TTC549 (cell line): Measurements from ENCODE around the gene TRAPPC3L.

Source experiments
- FAIRE-seq: peaks from 2 replicates; lab custom pipeline; 2012; peaks lifted over from hg19 to GRCh38; lab: Jason Lieb, UNC

Gene TRAPPC3L

DNA sequence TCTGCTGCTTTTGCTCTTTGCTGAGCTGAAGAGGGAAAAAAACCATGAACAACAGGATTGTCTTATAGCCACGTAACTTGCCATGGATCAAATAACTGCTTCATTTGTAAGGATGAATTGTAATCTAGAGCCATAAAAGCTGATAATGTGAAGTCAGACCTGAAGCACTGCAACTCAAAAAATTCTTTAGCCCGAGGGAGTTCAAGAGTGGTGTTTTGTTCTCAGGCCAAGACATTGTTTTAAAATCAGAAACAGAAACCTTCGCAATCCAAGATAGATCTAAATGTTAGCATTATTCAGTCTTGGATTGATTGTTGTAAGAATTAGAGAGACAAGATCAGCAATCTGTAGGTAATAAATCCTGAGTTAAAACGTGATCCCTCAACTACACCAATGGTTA lies at the start of gene TRAPPC3L:
Gene TRAPPC3L, minus strand, starts transcription at position 34 of the 400 bp plus-strand sequence. CDS start 170 bp downstream, outside the sequence.
- no peak for FAIRE-seq

GRCh38 chr6:116595247-116595646 lies 49.8 kb upstream of the TRAPPC3L start:
- FAIRE-seq: no peak

DNA sequence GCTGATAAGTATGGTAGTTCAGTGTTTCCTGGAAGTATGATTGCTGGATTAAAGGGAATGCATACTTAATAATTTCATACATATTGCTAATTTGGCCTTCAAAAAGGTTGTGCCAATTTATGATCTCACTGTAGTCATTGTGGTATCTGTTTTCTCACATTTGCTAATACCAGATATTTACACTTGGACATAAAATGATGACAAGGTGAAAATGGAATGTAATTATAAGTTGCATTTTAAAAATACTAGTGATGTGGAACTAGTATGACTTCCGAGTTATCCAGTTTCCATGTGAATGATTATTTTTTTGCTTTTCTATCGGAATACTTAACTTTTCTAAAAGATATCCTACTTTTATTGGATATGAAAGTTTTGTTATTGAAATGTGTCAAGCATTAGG lies 41.3 kb upstream of the TRAPPC3L start:
- FAIRE-seq: no peak

DNA sequence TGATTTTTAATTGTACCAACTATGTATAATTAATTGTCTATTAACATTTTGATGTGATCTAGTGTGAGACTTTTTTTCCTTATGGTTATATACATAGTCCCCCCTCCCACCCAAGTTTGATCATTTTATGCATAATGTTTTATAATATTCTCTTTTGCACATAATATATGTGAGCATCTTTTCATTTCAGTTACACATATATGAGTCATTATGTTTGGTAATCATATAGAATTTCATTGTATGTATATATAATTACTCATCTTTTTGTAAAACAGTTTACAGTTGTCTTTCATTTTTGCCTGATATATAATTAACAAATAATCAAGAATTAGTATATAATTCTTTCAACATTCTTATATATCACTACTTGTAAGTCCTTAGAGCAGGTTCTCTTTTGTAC lies 40.8 kb upstream of the TRAPPC3L start:
- FAIRE-seq: no peak

- no peak for FAIRE-seq
These were observed 34.7 kb upstream of the TRAPPC3L start for GRCh38 chr6:116580198-116580597.

- FAIRE-seq: no peak
These were observed 33.7 kb upstream of the TRAPPC3L start for GRCh38 chr6:116579143-116579542.

GRCh38 chr6:116578335-116578734 lies 32.9 kb upstream of the TRAPPC3L start:
- no peak for FAIRE-seq

DNA sequence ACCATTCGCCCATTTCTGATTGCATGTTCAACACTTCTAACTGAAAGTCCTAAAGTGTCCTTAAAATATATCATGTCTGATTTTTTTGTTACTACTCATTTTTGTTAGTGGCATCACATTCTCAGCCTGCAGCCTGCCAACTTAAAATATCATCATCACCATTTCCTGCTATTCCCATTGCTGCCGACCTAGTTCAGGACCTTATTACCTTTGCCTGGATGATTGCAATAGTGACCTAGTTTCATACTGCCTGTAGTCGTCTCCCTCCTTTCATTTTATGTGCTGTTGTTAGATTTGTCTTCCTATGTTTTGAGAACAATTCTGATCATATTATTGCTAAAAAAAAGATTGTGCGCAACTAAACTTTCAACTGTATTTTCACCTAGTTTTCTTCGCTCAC lies 32.0 kb upstream of the TRAPPC3L start:
- FAIRE-seq: no peak

GRCh38 chr6:116575227-116575626 lies 29.7 kb upstream of the TRAPPC3L start:
- FAIRE-seq: no peak

DNA sequence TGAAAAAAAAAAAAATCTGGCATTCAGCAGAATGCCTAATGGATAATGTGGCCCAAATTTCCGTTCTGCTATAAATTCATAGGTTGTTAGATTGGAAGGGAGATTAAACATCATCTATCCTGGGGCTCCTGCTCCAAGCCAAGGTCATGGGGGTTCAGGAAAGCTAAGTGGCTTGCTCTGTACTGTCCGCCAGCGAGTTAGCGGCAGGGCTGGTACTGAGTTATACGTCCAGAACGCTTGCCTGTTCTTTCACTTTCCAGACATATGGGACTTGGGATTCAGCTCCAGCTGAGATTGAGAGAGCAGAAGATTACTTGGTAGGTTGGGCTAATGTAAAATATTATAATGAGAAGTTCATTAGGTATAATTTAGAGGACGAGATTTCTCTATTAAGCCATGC lies 26.7 kb upstream of the TRAPPC3L start:
- FAIRE-seq: no peak

GRCh38 chr6:116571683-116572000 lies 26.2 kb upstream of the TRAPPC3L start:
- FAIRE-seq: no peak

GRCh38 chr6:116570856-116571682 lies 25.6 kb upstream of the TRAPPC3L start, which contains the start of gene RWDD1:
Gene RWDD1, plus strand, starts transcription at chr6:116571504. Its CDS starts 79 bp downstream, at chr6:116571583.
- FAIRE-seq: peak; percentile 65

DNA sequence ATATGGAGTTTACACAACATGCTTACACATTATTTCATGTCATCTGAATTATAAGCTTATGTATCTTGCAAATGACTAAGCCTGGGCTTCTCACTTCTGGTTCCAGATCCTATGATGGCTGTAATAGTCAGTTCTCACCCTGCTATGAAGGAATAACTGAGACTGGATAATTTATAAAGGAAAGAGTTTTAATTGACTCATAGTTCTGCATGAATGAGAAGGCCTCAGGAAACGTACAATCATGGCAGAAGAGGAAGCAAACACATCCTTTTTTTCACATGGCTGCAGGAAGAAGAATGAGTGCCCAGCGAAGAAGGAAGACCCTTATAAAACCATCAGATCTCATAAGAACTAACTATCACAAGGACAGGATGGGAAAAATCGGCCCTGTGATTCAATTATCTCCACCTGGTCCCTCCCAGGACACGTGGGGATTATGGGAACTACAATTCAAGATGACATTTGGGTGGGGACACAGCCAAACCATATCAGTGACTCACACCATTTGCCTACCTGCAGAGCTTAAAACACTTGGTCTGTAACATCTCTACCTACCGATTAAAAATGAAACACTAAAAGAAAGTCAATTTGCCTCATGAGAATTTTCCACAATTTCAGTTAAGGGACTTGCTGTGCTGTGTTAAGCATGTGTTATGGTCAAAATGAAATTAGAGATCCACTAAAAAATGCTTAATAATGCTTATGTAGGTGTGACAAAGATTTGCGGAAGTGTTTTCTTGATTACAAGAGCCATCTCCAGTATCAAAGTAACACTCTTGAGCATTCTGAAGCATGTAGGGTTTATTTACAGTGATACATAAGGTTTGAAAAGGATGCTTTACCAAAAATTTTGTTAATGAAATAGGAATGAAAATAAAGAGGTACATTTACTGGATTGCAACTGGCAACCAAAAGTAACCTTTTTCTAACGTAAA lies 23.6 kb upstream of the TRAPPC3L start:
- no peak for FAIRE-seq

DNA sequence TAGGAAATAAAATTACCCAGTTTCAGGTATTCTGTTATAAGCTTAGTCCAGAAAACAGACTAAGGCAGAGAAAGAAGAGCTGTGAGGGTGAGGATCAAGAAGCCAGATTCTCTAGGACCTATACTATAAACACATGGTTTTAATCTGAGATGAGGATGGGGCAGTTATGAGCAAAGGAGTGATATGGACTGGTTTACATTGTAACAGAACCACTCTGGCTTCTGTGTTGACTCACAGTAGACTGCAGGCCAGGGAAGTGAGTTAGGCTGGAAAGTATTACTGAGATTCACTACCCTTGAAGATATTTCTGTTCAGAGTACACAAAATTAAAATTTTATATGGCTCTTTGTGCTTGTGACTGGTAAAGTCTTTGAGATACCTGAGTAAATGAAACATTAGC lies 22.6 kb upstream of the TRAPPC3L start:
- FAIRE-seq: no peak

GRCh38 chr6:116564921-116565872 lies 19.7 kb upstream of the TRAPPC3L start:
- no peak for FAIRE-seq

GRCh38 chr6:116564311-116564710 lies 18.8 kb upstream of the TRAPPC3L start:
- no peak for FAIRE-seq

DNA sequence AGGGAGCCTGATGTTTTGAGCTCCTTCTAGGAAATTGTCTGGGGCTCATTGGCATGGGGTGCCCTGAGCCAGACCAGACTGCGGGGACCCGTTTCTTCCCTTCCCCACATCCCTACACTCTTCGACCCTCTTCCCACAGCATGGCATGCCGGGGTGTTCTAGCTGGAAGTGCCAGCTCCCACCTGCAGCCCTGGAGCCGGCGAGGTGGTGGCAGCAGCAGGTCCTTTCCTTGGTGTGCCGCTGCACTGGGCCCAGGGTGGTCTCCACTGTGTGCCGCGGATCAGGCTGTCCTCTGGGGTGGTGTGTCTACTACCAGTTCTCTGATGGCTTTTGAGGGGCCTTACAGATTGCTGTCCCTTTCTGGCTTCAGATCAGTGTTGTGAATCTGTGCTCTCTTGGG lies 18.3 kb upstream of the TRAPPC3L start:
- no peak for FAIRE-seq

- FAIRE-seq: no peak
These were observed 17.1 kb upstream of the TRAPPC3L start for GRCh38 chr6:116562614-116563013.

DNA sequence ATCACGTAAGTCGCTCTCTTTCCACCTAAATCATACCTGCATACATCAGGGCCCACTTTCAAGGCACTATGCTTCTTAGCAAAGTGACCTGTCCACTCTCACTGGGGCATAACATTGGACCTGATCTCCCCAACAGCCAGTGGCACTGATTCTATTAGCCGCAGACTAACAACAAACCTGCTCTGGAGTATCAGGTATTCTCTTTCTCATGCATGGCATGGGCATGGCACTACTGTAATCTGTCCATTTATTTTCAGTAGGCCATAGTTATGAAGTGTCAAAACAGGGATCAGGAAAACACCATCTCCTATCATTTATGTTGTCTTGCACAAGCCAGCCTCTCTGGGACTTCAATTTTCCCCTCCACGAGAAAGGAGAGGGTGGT lies 16.5 kb upstream of the TRAPPC3L start:
- FAIRE-seq: no peak

GRCh38 chr6:116561377-116562018 lies 16.0 kb upstream of the TRAPPC3L start:
- FAIRE-seq: peak; percentile 60

DNA sequence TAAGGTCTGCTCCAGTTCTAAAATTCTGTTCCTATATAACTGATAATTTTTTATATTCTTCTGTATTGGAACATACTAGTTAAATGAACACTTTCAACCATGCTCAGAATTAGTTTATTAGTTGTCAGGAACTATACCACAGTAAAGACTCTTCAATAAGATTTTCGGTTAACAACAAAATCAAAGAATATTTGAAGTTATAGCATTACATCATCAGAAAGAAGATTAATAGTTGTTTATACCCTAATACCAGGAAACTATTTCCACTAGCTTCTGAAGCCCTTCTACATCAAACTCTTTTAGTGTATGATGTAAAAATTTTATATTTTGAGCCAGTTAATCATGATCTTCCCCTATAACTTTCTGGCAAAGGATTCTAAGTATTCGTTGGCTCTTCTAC lies 14.6 kb upstream of the TRAPPC3L start:
- no peak for FAIRE-seq

- FAIRE-seq: no peak
These were observed 12.4 kb upstream of the TRAPPC3L start for GRCh38 chr6:116557893-116558292.
